PC-3 (cell line): ENCODE measurements around the gene SORD. TPM values are rescaled to one million over a fixed set of nuclear protein-coding genes. Genes with fewer than 3 reads are reported as not detected.
"Not testable (repeated sequence)": the region's sequence is repeated elsewhere in the genome, so short reads cannot be mapped to it uniquely, and the experiment has no call there.

ENCODE experiments used
- ATAC-seq: fragments of 200-7000 bp; cut with Tn5 transposase; 2 replicates; pipeline ENCODE4 v1.9.1; 2020; ENCODE audit warnings: mild to moderate bottlenecking, moderate library complexity
- Bru-seq: library from RNA; stranded (reverse); fragments of 400-500 nt; gene quantifications from one replicate; lab custom pipeline; 2021; lab: Mats Ljungman, UMichigan
- BruChase-seq, 2 experiments: library from RNA; stranded (reverse); fragments of 400-500 nt; gene quantifications; one replicate each; lab custom pipeline; 2021; lab: Mats Ljungman, UMichigan
- BruUV-seq: library from RNA; stranded (reverse); fragments of 400-500 nt; replicated peaks from 2 replicates; lab custom pipeline; 2021; lab: Mats Ljungman, UMichigan
- CTCF ChIA-PET: fragments of 300-600 bp; sonication (Branson Sonifier 250); formaldehyde crosslinking; loops from one replicate; lab custom pipeline; 2022; ENCODE audit warnings: antibody characterized with exemption; lab: Charles Lee
- POLR2A ChIA-PET: fragments of 300-600 bp; sonication (Branson Sonifier 250); formaldehyde crosslinking; loops from one replicate; lab custom pipeline; 2022; ENCODE audit warnings: antibody characterized with exemption; ENCODE audit not compliant: unreplicated experiment; lab: Charles Lee
- DNase-seq: peaks from one replicate; pipeline ENCODE4 v3.0.0-alpha.2; 2015
- H2AFZ ChIP-seq: fragments of 300-600 bp; sonication (generic); 2 replicates; pipeline ENCODE4 v1.6.0; 2016; ENCODE audit warnings: antibody characterized with exemption, low read length
- H3F3A ChIP-seq: fragments of 300-600 bp; sonication (generic); one replicate; pipeline ENCODE4 v1.6.0; 2017; ENCODE audit warnings: antibody characterized with exemption, low read length, control low read depth, mild to moderate bottlenecking; ENCODE audit not compliant: unreplicated experiment
- H3K27ac ChIP-seq: fragments of 300-600 bp; sonication (generic); 2 replicates; pipeline ENCODE4 v1.5.1; 2016; ENCODE audit warnings: mild to moderate bottlenecking, low read length
- H3K27me3 ChIP-seq: fragments of 300-600 bp; sonication (generic); 2 replicates; pipeline ENCODE4 v1.6.1; 2016; ENCODE audit warnings: low read length, mixed read lengths
- H3K36me3 ChIP-seq: fragments of 300-600 bp; sonication (generic); 2 replicates; pipeline ENCODE4 v1.6.1; 2016; ENCODE audit warnings: low read depth, mixed run types, low read length, mixed read lengths
- H3K4me1 ChIP-seq: fragments of 300-600 bp; sonication (generic); 2 replicates; pipeline ENCODE4 v1.5.1; 2016; ENCODE audit warnings: low read length; ENCODE audit not compliant: insufficient read depth
- H3K4me2 ChIP-seq: fragments of 300-600 bp; sonication (generic); 2 replicates; pipeline ENCODE4 v1.6.0; 2016; ENCODE audit warnings: low read length
- H3K4me3 ChIP-seq: fragments of 300-600 bp; sonication (generic); 2 replicates; pipeline ENCODE4 v1.5.1; 2016; ENCODE audit warnings: mild to moderate bottlenecking, low read length, mixed read lengths
- H3K79me2 ChIP-seq: fragments of 300-600 bp; sonication (generic); 2 replicates; pipeline ENCODE4 v1.6.1; 2017; ENCODE audit warnings: low read length, mixed read lengths
- H3K9ac ChIP-seq: fragments of 300-600 bp; sonication (generic); 2 replicates; pipeline ENCODE4 v1.6.0; 2016; ENCODE audit warnings: mild to moderate bottlenecking, low read length
- H3K9me2 ChIP-seq: fragments of 300-600 bp; sonication (generic); replicated peaks from 2 replicates; pipeline ENCODE4 v1.6.1; 2016; ENCODE audit warnings: mixed run types, low read length, mixed read lengths
- H3K9me3 ChIP-seq: fragments of 300-600 bp; sonication (generic); 2 replicates; pipeline ENCODE4 v1.6.1; 2016; ENCODE audit warnings: low read length, mixed read lengths
- H4K20me1 ChIP-seq: fragments of 300-600 bp; sonication (generic); 2 replicates; pipeline ENCODE4 v1.6.1; 2016; ENCODE audit warnings: low read length, mixed read lengths
- CTCF ChIP-seq: fragments of 300-600 bp; sonication (generic); conservative IDR thresholded peaks from 2 replicates; pipeline ENCODE4 v1.5.1; 2017; ENCODE audit warnings: antibody characterized with exemption, low read depth, mild to moderate bottlenecking, low read length
- EZH2 ChIP-seq: fragments of 300-600 bp; sonication (generic); IDR thresholded peaks from one replicate; pipeline ENCODE4 v1.6.1; 2017; ENCODE audit warnings: antibody characterized with exemption, mild to moderate bottlenecking, low read length; ENCODE audit not compliant: unreplicated experiment
- EZH2phosphoT487 ChIP-seq: fragments of 300-600 bp; sonication (generic); IDR thresholded peaks from 2 replicates; pipeline ENCODE4 v1.6.1; 2018; ENCODE audit warnings: mild to moderate bottlenecking, antibody characterized with exemption, low read length, borderline replicate concordance
- intact Hi-C: fragments of 100-400 bp; cut with micrococcal nuclease; formaldehyde crosslinking; loops from 2 replicates; pipeline ENCODE4 v1.9.0; 2023
- long read RNA-seq: library from polyadenylated mRNA; unstranded; transcript quantifications from one replicate; pipeline ENCODE4 v2.0.0, GENCODE V29; 2021; ENCODE audit not compliant: unreplicated experiment
- total RNA-seq: library from RNA; depleted of rRNA; stranded (reverse); fragments of >200 nt; gene quantifications from 2 replicates; pipeline ENCODE4 v1.2.3, GENCODE V29; 2014; rRNA removed

Gene SORD
- total RNA-seq (118 and 119 TPM in 2 replicates), Bru-seq, nascent RNA (percentile 55 among the genes with signal in this experiment), BruChase-seq, experiment 1, labeled RNA remaining after a 6-hour chase (percentile 51 among the genes with signal in this experiment), BruChase-seq, experiment 2, labeled RNA remaining after a 2-hour chase (percentile 45 among the genes with signal in this experiment)
- long read RNA-seq, full-length matches to known transcripts: 30 of 37 reads
- long read RNA-seq, partial matches to known transcripts: 5 of 37 reads
- long read RNA-seq, other reads (novel, unspliced or antisense): 2 of 37 reads

- peak; percentile 91 for DNase-seq
- intact Hi-C loops: loop anchor here (2.0 kb wide), 1 partner anchor 14 kb away; no protein-coding TSS in a partner anchor
- BruUV-seq: no TSS peak
- peaks cover 26% of the 10 kb centered on the region for H3K79me2 ChIP-seq
- no peak within 1 kb of the TSS for H3K27ac ChIP-seq
- H3K4me3 ChIP-seq: peak within 1 kb of the TSS; percentile 74
- no peaks in the 10 kb centered on the region for H3K9me3 ChIP-seq
- H3K9ac ChIP-seq: peak within 1 kb of the TSS; percentile 47
- no peaks in the 10 kb centered on the region for H4K20me1 ChIP-seq
- H3F3A ChIP-seq: no peaks in the 10 kb centered on the region
- ATAC-seq: peak; percentile 97
- peaks cover 14% of the 10 kb centered on the region for H3K4me1 ChIP-seq
- peak within 1 kb of the TSS; percentile 87 for H3K4me2 ChIP-seq
- peaks cover 18% of the 10 kb centered on the region for H3K27me3 ChIP-seq
- no peaks in the 10 kb centered on the region for H3K9me2 ChIP-seq
- H2AFZ ChIP-seq: peak within 1 kb of the TSS; percentile 83
- CTCF ChIA-PET: interaction anchor here (0.7 to 1.3 kb wide), 2 partner anchors 14 to 170 kb away, joined by 3 to 4 read pairs; no protein-coding TSS in a partner anchor
- POLR2A ChIA-PET: interaction anchor here (0.5 kb wide), 1 partner anchor 310 kb away, joined by 6 read pairs; no protein-coding TSS in a partner anchor
- no peaks in the 10 kb centered on the region for H3K36me3 ChIP-seq
- TF ChIP-seq EZH2phosphoT487 (no peak), CTCF (no peak), EZH2 (no peak)
These were observed at the start of gene SORD for GRCh38 chr15:45022871-45023658. TSS of gene SORD (plus strand) at chr15:45023195. CDS start at chr15:45023284, 89 bp downstream.

GRCh38 chr15:44976183-44976582 lies 46.8 kb upstream of the SORD start:
- H3K27ac ChIP-seq, CTCF ChIA-PET, H3K4me1 ChIP-seq, H3F3A ChIP-seq, H3K9me3 ChIP-seq, DNase-seq, H3K79me2 ChIP-seq, H2AFZ ChIP-seq, H3K9ac ChIP-seq, H3K4me3 ChIP-seq, BruUV-seq, H3K9me2 ChIP-seq, intact Hi-C loops, H3K4me2 ChIP-seq, H3K36me3 ChIP-seq, ATAC-seq, H4K20me1 ChIP-seq, POLR2A ChIA-PET: not testable (repeated sequence)
- peaks cover 30% of the 10 kb centered on the region; the same call in 1 of the 2 replicates for H3K27me3 ChIP-seq

GRCh38 chr15:44977781-44978180 lies 45.2 kb upstream of the SORD start:
- H3K4me3 ChIP-seq, H3K79me2 ChIP-seq, H4K20me1 ChIP-seq, H3K9me3 ChIP-seq, H3K4me1 ChIP-seq, H2AFZ ChIP-seq, ATAC-seq, H3K9ac ChIP-seq, H3F3A ChIP-seq, DNase-seq, POLR2A ChIA-PET, H3K27ac ChIP-seq, H3K4me2 ChIP-seq, intact Hi-C loops, BruUV-seq, H3K9me2 ChIP-seq, CTCF ChIA-PET, H3K36me3 ChIP-seq: not testable (repeated sequence)
- H3K27me3 ChIP-seq: peaks cover 30% of the 10 kb centered on the region; the same call in 1 of the 2 replicates

- intact Hi-C loops, H3F3A ChIP-seq, POLR2A ChIA-PET, ATAC-seq, BruUV-seq, H3K9ac ChIP-seq, H3K9me3 ChIP-seq, H3K79me2 ChIP-seq, H3K4me1 ChIP-seq, H3K27ac ChIP-seq, H2AFZ ChIP-seq, H3K4me2 ChIP-seq, H3K36me3 ChIP-seq, H3K9me2 ChIP-seq, CTCF ChIA-PET, H3K4me3 ChIP-seq, DNase-seq, H4K20me1 ChIP-seq: not testable (repeated sequence)
- peaks cover 21% of the 10 kb centered on the region; the same call in 1 of the 2 replicates for H3K27me3 ChIP-seq
These were observed 43.2 kb upstream of the SORD start for GRCh38 chr15:44979617-44980339.

- H3K9me3 ChIP-seq, H3K9ac ChIP-seq, H3K79me2 ChIP-seq, H3K4me3 ChIP-seq, ATAC-seq, H3F3A ChIP-seq, intact Hi-C loops, BruUV-seq, H3K27me3 ChIP-seq, CTCF ChIA-PET, H3K36me3 ChIP-seq, DNase-seq, POLR2A ChIA-PET, H3K9me2 ChIP-seq, H3K4me2 ChIP-seq, H2AFZ ChIP-seq, H3K27ac ChIP-seq, H4K20me1 ChIP-seq, H3K4me1 ChIP-seq: not testable (repeated sequence)
These were observed 38.9 kb upstream of the SORD start for GRCh38 chr15:44984144-44984543.
